Measurements from ENCODE around the gene FBXL4.

The FBXL4 gene

DNA sequence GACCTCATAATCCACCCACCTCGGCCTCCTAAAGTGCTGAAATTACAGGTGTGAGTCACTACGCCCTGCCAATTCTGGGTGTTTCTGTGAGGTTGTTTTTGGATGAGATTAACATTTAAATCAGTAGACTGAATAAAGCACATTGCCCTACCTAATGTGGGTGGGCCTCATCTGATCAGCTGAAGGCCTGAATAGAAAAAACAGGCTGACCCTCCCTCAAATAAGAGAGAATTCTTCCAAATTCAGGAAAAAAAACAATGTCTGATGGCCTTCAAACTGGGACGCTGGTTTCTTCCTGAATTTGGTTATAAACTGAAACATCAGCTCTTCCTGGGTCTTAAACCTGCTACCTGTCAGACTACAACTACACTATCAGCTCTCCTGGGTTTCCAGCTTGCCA is 62.4 kb downstream of the FBXL4 start:
- ChIA-PET CTCF (no interaction called here), POLR2A (ENCODE audit: low non-redundant PET) (no interaction called here)
- TF ChIP-seq, protein P1, sequence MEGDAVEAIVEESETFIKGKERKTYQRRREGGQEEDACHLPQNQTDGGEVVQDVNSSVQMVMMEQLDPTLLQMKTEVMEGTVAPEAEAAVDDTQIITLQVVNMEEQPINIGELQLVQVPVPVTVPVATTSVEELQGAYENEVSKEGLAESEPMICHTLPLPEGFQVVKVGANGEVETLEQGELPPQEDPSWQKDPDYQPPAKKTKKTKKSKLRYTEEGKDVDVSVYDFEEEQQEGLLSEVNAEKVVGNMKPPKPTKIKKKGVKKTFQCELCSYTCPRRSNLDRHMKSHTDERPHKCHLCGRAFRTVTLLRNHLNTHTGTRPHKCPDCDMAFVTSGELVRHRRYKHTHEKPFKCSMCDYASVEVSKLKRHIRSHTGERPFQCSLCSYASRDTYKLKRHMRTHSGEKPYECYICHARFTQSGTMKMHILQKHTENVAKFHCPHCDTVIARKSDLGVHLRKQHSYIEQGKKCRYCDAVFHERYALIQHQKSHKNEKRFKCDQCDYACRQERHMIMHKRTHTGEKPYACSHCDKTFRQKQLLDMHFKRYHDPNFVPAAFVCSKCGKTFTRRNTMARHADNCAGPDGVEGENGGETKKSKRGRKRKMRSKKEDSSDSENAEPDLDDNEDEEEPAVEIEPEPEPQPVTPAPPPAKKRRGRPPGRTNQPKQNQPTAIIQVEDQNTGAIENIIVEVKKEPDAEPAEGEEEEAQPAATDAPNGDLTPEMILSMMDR (conservative IDR thresholded peaks at IDR 0.05; ENCODE audit: low read depth) = no peak
- DNase-seq (ENCODE audit: low spot score) = no peak
- H3K27ac ChIP-seq = no peak overlapping the region

DNA sequence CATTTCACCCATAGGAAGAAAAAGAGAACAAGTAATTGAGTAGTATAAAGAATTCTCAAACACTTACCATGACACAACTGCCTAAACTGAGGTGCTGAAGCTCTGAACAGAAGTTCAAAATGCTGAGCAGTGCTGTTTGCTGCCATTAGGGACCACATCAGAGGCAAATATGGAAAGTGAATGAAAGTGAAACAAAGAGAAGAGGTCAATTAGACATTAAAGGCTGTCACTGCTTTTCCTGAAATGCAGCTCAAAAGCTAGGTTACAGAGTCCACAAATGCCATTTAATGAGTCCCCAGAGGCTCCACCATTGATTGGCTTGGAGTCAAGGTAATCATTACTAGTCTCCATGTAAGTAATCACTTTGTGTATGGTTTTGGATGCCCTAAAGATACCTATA is 67.3 kb downstream of the FBXL4 start:
- POLR2A ChIA-PET (ENCODE audit: low non-redundant PET) = no interaction called here
- TF ChIP-seq, protein P1 (conservative IDR thresholded peaks at IDR 0.05; ENCODE audit: low read depth) = no peak
- no peak for DNase-seq (ENCODE audit: low spot score)
- H3K27ac ChIP-seq = no peak overlapping the region
- CTCF ChIA-PET = interaction anchor here (0.8 to 0.9 kb wide), 2 partner anchors 13 to 19 kb away, joined by 3 to 4 read pairs; no protein-coding TSS in a partner anchor

DNA sequence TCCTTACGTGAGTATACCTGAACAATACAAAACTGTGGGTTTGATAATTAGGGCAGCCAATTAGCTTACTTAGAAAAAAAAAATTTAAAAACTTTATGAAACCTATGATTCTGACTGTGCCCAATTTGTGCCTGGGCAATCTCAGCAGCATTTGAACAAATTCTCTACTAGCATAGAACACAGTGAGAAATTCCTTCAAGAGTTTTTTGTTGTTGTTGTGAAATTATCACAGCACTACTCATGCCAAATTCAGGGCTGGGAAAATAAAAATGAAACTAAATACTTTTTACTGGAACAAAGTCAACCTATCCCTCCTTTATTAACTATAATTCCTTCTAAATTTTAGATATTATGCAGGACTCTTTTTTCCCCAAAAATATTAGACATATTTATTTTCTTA is 70.5 kb downstream of the FBXL4 start:
- ChIA-PET CTCF (interaction anchor here (0.6 kb wide), 2 partner anchors 23 to 455 kb away, joined by 3 read pairs; no protein-coding TSS in a partner anchor), POLR2A (ENCODE audit: low non-redundant PET) (no interaction called here)
- H3K27ac ChIP-seq = no peak overlapping the region
- DNase-seq (ENCODE audit: low spot score) = no peak
- TF ChIP-seq, protein P1 (conservative IDR thresholded peaks at IDR 0.05; ENCODE audit: low read depth) = no peak

DNA sequence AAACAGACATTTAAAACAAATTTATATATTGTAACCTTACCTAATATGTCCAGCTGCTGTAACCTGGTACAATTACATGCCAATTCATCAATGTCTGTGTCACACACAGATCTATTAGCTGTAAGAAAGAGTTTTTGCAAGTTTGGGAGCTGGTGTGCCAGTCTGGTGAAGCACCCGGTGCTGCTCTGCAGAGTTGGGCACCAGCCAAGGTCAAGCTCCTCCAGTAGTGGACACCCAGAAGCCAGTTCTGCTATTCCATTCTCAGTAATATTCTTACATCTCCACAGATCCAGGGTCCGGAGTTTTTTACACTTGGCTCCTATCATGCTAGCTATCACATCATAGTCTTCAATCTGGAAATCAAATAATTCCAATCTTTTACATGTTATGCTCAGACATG is 72.4 kb downstream of the FBXL4 start:
- no peak for DNase-seq (ENCODE audit: low spot score)
- H3K27ac ChIP-seq = no peak overlapping the region
- CTCF ChIA-PET = no interaction called here
- TF ChIP-seq, protein P1 (conservative IDR thresholded peaks at IDR 0.05; ENCODE audit: low read depth) = no peak
- POLR2A ChIA-PET (ENCODE audit: low non-redundant PET) = no interaction called here

DNA sequence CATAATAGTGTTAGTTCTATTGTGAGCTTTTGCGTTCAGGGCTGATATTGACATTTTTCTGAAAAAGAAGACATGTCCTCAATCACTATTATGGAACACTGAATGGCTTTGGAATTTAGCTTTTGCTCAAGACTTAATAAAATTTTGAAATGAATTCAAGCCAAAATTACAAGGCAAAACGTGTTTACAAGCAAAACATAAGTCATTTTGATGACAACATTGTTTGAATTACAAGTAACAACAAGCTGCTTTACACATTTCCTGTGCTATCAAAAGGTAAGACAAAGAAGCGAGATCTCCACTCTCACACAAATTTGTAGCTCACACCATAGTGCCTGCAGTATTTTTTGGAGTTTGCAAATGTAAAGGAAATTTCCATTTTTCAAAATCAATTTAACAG is 75.9 kb downstream of the FBXL4 start:
- H3K27ac ChIP-seq = no peak overlapping the region
- ChIA-PET POLR2A (ENCODE audit: low non-redundant PET) (no interaction called here), CTCF (no interaction called here)
- TF ChIP-seq, protein P1 (conservative IDR thresholded peaks at IDR 0.05; ENCODE audit: low read depth) = no peak
- no peak for DNase-seq (ENCODE audit: low spot score)

DNA sequence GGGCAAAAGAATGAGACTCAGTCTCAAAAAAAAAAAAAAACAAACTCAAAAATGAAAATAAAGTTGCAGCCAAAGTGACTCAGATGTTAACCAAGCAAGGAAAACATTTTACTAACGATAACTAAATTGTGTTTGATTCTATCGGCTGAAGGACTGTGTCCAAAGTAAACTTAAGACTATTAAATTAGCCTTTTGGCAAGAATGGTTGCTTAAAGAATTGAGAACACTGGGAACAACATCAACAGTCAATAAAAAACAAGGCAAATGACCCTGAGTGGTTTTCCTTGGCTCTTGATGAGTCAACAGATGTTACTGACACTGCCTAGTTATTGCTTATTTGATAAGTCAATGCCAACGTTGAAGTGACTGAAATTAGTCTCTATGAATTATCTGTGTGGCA is 76.7 kb downstream of the FBXL4 start:
- peak; percentile 8 for DNase-seq (ENCODE audit: low spot score)
- H3K27ac ChIP-seq = no peak overlapping the region
- POLR2A ChIA-PET (ENCODE audit: low non-redundant PET) = no interaction called here
- CTCF ChIA-PET = no interaction called here
- TF ChIP-seq, protein P1 (conservative IDR thresholded peaks at IDR 0.05; ENCODE audit: low read depth) = no peak

DNA sequence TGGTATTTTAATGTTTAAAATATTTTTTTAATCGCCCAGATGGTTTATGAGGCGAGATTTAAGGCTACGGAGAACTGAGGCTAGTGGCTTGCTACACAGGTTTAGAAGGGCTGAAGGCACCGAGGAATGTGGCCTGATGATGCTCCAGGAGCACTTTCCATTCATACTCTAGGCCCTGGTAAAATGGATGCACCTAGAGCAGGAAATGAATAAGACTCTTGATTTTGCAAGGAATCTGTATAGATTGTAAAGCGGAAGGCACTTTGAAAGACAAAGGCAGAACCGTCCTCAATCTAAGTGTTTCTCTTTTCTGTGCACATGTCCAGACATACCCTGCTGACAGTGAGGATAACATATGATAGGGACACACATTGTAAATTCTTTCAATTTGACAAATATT is 83.2 kb downstream of the FBXL4 start:
- TF ChIP-seq, protein P1 (conservative IDR thresholded peaks at IDR 0.05; ENCODE audit: low read depth) = no peak
- H3K27ac ChIP-seq = no peak overlapping the region
- POLR2A ChIA-PET (ENCODE audit: low non-redundant PET) = no interaction called here
- DNase-seq (ENCODE audit: low spot score) = no peak
- CTCF ChIA-PET = no interaction called here

Measured in RWPE1 (cell line).